NT2/D1 (cell line): Measurements from ENCODE around the gene GAPDHS.

ENCODE experiments used
- DNase-seq: peaks from one replicate; pipeline ENCODE4 v3.0.0-alpha.2; 2011; ENCODE audit warnings: low read depth, low spot score
- H3K27me3 ChIP-seq: 2 replicates; pipeline ENCODE4 v1.6.0; 2011; ENCODE audit warnings: mild to moderate bottlenecking; ENCODE audit not compliant: insufficient read length, insufficient read depth
- H3K36me3 ChIP-seq: 2 replicates; pipeline ENCODE4 v1.6.1; 2011; ENCODE audit warnings: mild to moderate bottlenecking, low read length, mixed read lengths; ENCODE audit not compliant: insufficient read depth, insufficient read length
- H3K4me1 ChIP-seq: 2 replicates; pipeline ENCODE4 v1.5.1; 2011; ENCODE audit not compliant: insufficient read depth, insufficient read length
- H3K4me3 ChIP-seq: 2 replicates; pipeline ENCODE4 v1.5.1; 2011; ENCODE audit warnings: low read depth; ENCODE audit not compliant: insufficient read length
- H3K9ac ChIP-seq: 2 replicates; pipeline ENCODE4 v1.6.0; 2011; ENCODE audit warnings: low read depth; ENCODE audit not compliant: insufficient read length
- H3K9me3 ChIP-seq: 2 replicates; pipeline ENCODE4 v1.5.1; 2011; ENCODE audit warnings: mild to moderate bottlenecking, low read length; ENCODE audit not compliant: insufficient read depth
- SUZ12 ChIP-seq: IDR thresholded peaks from 2 replicates; pipeline ENCODE4 v1.6.1; 2011; ENCODE audit not compliant: insufficient read length, insufficient read depth; ENCODE audit errors: extremely low read depth
- YY1 ChIP-seq: IDR thresholded peaks from 2 replicates; pipeline ENCODE4 v1.6.1; 2011; ENCODE audit not compliant: insufficient read length, insufficient read depth
- ZNF274 ChIP-seq: IDR thresholded peaks from 2 replicates; pipeline ENCODE4 v1.6.1; 2011; ENCODE audit warnings: mild to moderate bottlenecking, low read depth, low read length

The GAPDHS gene

GRCh38 chr19:35565016-35565856 lies 32.0 kb downstream of the GAPDHS start:
- H3K4me1 ChIP-seq: no peaks in the 10 kb centered on the region
- no peaks in the 10 kb centered on the region for H3K9me3 ChIP-seq
- TF ChIP-seq ZNF274 (no peak), SUZ12 (no peak), YY1 (no peak)
- H3K27me3 ChIP-seq: no peaks in the 10 kb centered on the region
- no peaks in the 10 kb centered on the region for H3K36me3 ChIP-seq
- peak overlapping the region; percentile 32 for H3K9ac ChIP-seq
- no peak overlapping the region for H3K4me3 ChIP-seq
- DNase-seq: no peak

GRCh38 chr19:35566738-35567137 lies 33.5 kb downstream of the GAPDHS start:
- no peaks in the 10 kb centered on the region for H3K27me3 ChIP-seq
- no peaks in the 10 kb centered on the region for H3K36me3 ChIP-seq
- no peak for DNase-seq
- peaks cover 4% of the 10 kb centered on the region for H3K4me1 ChIP-seq
- no peak for TF ChIP-seq YY1
- TF ChIP-seq SUZ12: no peak
- no peak for TF ChIP-seq ZNF274
- H3K9me3 ChIP-seq: no peaks in the 10 kb centered on the region
- no peak overlapping the region for H3K4me3 ChIP-seq
- no peak overlapping the region for H3K9ac ChIP-seq

DNA sequence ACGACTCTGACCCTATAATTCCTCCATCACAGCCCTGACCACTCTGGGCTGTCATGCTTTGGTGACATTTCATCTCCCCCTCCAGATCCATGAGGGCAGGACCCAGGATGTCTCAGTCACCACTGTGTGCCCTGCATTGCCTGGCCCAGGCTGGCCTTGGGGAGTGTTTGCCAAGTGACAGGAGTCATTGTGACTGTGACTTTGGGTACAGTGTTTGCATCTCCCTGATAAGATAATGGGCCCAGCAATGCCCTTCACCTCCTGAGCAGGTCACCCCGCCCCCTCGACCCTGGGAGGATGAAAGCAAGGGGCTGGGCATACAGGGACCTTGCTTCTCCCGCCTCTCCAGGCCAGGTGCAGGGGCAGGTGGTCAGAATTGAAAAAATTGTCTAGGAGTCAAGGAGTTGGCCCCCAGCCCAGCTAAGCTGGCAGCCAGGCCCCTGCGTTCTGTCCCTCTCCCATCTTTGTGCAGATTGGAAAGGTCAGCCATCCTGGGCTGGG lies 36.1 kb downstream of the GAPDHS start:
- Histone ChIP-seq H3K9me3 (no peaks in the 10 kb centered on the region), H3K36me3 (no peaks in the 10 kb centered on the region), H3K4me1 (peaks cover 4% of the 10 kb centered on the region), H3K9ac (no peak overlapping the region), H3K27me3 (no peaks in the 10 kb centered on the region), H3K4me3 (no peak overlapping the region)
- TF ChIP-seq YY1 (no peak), ZNF274 (no peak), SUZ12 (no peak)
- no peak for DNase-seq

GRCh38 chr19:35571406-35571965 lies 38.2 kb downstream of the GAPDHS start:
- TF ChIP-seq SUZ12 (no peak), YY1 (no peak), ZNF274 (no peak)
- no peak for DNase-seq
- peaks cover 4% of the 10 kb centered on the region for H3K4me1 ChIP-seq
- H3K27me3 ChIP-seq: no peaks in the 10 kb centered on the region
- no peaks in the 10 kb centered on the region for H3K36me3 ChIP-seq
- no peak overlapping the region for H3K4me3 ChIP-seq
- peaks cover 13% of the 10 kb centered on the region for H3K9me3 ChIP-seq
- H3K9ac ChIP-seq: no peak overlapping the region

DNA sequence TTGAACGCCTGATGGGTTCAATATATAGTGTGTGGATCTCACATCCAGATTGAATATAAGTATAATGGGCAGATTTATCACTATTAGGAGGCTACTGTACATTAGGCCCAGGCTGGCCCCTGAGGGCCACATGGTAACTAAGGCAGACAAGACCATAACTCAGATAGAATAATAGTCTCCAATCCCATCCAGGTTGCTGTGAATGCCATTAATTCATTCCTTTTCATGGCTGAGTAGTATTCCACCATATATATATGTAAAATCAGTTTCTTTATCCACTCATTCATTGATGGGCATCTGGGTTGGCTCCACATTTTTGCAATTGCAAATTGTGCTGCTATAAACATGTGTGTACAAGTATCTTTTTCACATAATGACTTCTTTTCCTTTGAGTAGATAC lies 44.7 kb downstream of the GAPDHS start:
- TF ChIP-seq YY1 (no peak), SUZ12 (no peak), ZNF274 (no peak)
- Histone ChIP-seq H3K36me3 (no peaks in the 10 kb centered on the region), H3K9ac (no peak overlapping the region)

DNA sequence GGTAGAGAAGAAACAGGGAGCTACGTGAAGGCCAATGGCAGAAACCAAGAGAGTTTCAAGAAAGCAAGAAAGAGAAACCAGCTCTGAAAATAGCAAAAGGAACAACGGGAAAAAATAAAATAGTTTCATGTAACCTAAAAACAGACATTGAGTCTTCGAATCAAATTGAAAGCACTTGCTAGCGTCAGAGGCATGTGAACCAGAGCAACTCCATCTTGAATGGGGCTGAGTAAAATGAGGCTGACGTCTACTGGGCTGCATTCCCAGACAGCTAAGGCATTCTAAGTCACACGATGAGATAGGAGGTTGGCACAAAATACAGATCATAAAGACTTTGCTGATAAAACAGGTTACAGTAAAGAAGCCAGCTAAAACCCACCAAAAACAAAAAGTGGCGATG lies 45.5 kb downstream of the GAPDHS start:
- Histone ChIP-seq H3K36me3 (no peaks in the 10 kb centered on the region), H3K27me3 (no peaks in the 10 kb centered on the region), H3K9ac (no peak overlapping the region), H3K4me1 (no peaks in the 10 kb centered on the region), H3K9me3 (peaks cover 29% of the 10 kb centered on the region), H3K4me3 (no peak overlapping the region)
- DNase-seq: no peak
- no peak for TF ChIP-seq YY1
- TF ChIP-seq SUZ12: no peak
- TF ChIP-seq ZNF274: no peak

More for the DNA sequence above, 44.7 kb downstream of the GAPDHS start:
- no peak overlapping the region for H3K4me3 ChIP-seq
- H3K4me1 ChIP-seq: no peaks in the 10 kb centered on the region
- DNase-seq: no peak
- H3K27me3 ChIP-seq: no peaks in the 10 kb centered on the region
- peaks cover 29% of the 10 kb centered on the region for H3K9me3 ChIP-seq

GRCh38 chr19:35582760-35583159 lies 49.5 kb downstream of the GAPDHS start:
- no peaks in the 10 kb centered on the region for H3K36me3 ChIP-seq
- H3K9ac ChIP-seq: no peak overlapping the region
- no peak overlapping the region for H3K4me3 ChIP-seq
- no peak for DNase-seq
- TF ChIP-seq YY1 (no peak), SUZ12 (no peak), ZNF274 (no peak)
- H3K9me3 ChIP-seq: peaks cover 7% of the 10 kb centered on the region
- H3K4me1 ChIP-seq: no peaks in the 10 kb centered on the region
- peaks cover 2% of the 10 kb centered on the region for H3K27me3 ChIP-seq
